Mesendoderm (in vitro differentiated cells): Measurements from ENCODE around the gene ZNF618.

Source experiments
- DNase-seq: peaks from one replicate; pipeline ENCODE4 v3.0.0; 2013
- H2AK5ac ChIP-seq: 2 replicates; pipeline ENCODE4 v1.6.1; 2013; ENCODE audit warnings: low read length, inconsistent platforms
- H2BK120ac ChIP-seq: 2 replicates; pipeline ENCODE4 v1.6.1; 2013; ENCODE audit warnings: low read depth, mild to moderate bottlenecking, low read length, moderate library complexity, mixed read lengths
- H2BK15ac ChIP-seq: replicated peaks from 2 replicates; pipeline ENCODE4 v1.6.1; 2013; ENCODE audit warnings: low read depth, mild to moderate bottlenecking, moderate library complexity
- H2BK5ac ChIP-seq: 2 replicates; pipeline ENCODE4 v1.6.1; 2013; ENCODE audit warnings: low read length, inconsistent platforms
- H3K18ac ChIP-seq: 2 replicates; pipeline ENCODE4 v1.6.1; 2013; ENCODE audit warnings: mild to moderate bottlenecking, low read length, mixed read lengths
- H3K23ac ChIP-seq: one replicate; pipeline ENCODE4 v1.6.1; 2013; ENCODE audit warnings: low read length
- H3K27ac ChIP-seq: 2 replicates; pipeline ENCODE4 v1.5.1; 2013; ENCODE audit warnings: low read depth, mild to moderate bottlenecking, inconsistent platforms, low read length, moderate library complexity
- H3K27me3 ChIP-seq: 2 replicates; pipeline ENCODE4 v1.6.1; 2013; ENCODE audit warnings: low read length, control low read depth, mild to moderate bottlenecking, inconsistent platforms; ENCODE audit not compliant: insufficient read depth, poor library complexity
- H3K36me3 ChIP-seq: 2 replicates; pipeline ENCODE4 v1.6.1; 2013; ENCODE audit warnings: low read length, inconsistent platforms; ENCODE audit not compliant: control insufficient read depth, insufficient read depth
- H3K4ac ChIP-seq: one replicate; pipeline ENCODE4 v1.6.1; 2013; ENCODE audit warnings: low read depth, mild to moderate bottlenecking, low read length, moderate library complexity
- H3K4me1 ChIP-seq: 2 replicates; pipeline ENCODE4 v1.6.1; 2013; ENCODE audit warnings: low read depth, low read length, inconsistent platforms; ENCODE audit not compliant: control insufficient read depth
- H3K4me2 ChIP-seq: 2 replicates; pipeline ENCODE4 v1.6.1; 2013; ENCODE audit warnings: low read length
- H3K4me3 ChIP-seq: 2 replicates; pipeline ENCODE4 v1.5.1; 2013; ENCODE audit warnings: mild to moderate bottlenecking, low read length
- H3K56ac ChIP-seq: one replicate; pipeline ENCODE4 v1.6.1; 2013; ENCODE audit warnings: low read length
- H3K79me1 ChIP-seq: 2 replicates; pipeline ENCODE4 v1.6.1; 2013; ENCODE audit warnings: low read length, inconsistent platforms
- H3K79me2 ChIP-seq: 2 replicates; pipeline ENCODE4 v1.6.1; 2013; ENCODE audit warnings: mild to moderate bottlenecking, low read length; ENCODE audit not compliant: control insufficient read depth, insufficient read depth
- H3K9ac ChIP-seq: 2 replicates; pipeline ENCODE4 v1.6.1; 2013; ENCODE audit warnings: low read length, inconsistent platforms
- H4K5ac ChIP-seq: one replicate; pipeline ENCODE4 v1.6.1; 2013; ENCODE audit warnings: low read length
- H4K8ac ChIP-seq: one replicate; pipeline ENCODE4 v1.6.1; 2013; ENCODE audit warnings: low read depth, mild to moderate bottlenecking, control low read depth, low read length, moderate library complexity
- WGBS: extraction: QIAGEN DNeasy Blood & Tissue Kit; methylation state at CpG from one replicate; pipeline ENCODE4 v1.1.7; 2013; ENCODE audit warnings: low lambda C conversion rate, missing lambda C conversion rate; ENCODE audit not compliant: insufficient coverage; ENCODE audit errors: extremely low coverage; 5-methylcytosine and 5-hydroxymethylcytosine counted together

The ZNF618 gene

GRCh38 chr9:113912816-113913215, 36.7 kb downstream of the ZNF618 start:
- Histone ChIP-seq H3K4ac (no peak overlapping the region), H3K4me3 (no peak overlapping the region), H2BK120ac (no peak overlapping the region), H3K4me2 (no peak overlapping the region), H3K56ac (no peak overlapping the region), H4K8ac (no peak overlapping the region), H3K9ac (no peak overlapping the region), H3K23ac (peak overlapping the region; percentile 66), H3K18ac (no peak overlapping the region), H4K5ac (no peak overlapping the region), H2BK15ac (no peak overlapping the region), H3K79me2 (peaks cover 5% of the 10 kb centered on the region), H2AK5ac (no peak overlapping the region), H3K27ac (no peak overlapping the region), H3K4me1 (no peaks in the 10 kb centered on the region), H3K27me3 (no peaks in the 10 kb centered on the region), H3K79me1 (peaks cover 28% of the 10 kb centered on the region), H3K36me3 (no peaks in the 10 kb centered on the region), H2BK5ac (no peak overlapping the region)
- no peak for DNase-seq
- WGBS = no CpG with 5 or more reads among the region's 8 CpGs

- Histone ChIP-seq H3K56ac (no peak overlapping the region), H3K18ac (no peak overlapping the region), H3K27ac (no peak overlapping the region), H2BK15ac (no peak overlapping the region), H2AK5ac (no peak overlapping the region), H3K4me1 (no peaks in the 10 kb centered on the region), H3K23ac (no peak overlapping the region), H3K79me1 (peaks cover 32% of the 10 kb centered on the region), H3K27me3 (no peaks in the 10 kb centered on the region), H2BK5ac (no peak overlapping the region), H3K79me2 (peaks cover 5% of the 10 kb centered on the region), H3K36me3 (no peaks in the 10 kb centered on the region), H4K5ac (no peak overlapping the region), H3K4me2 (no peak overlapping the region), H2BK120ac (no peak overlapping the region), H3K9ac (no peak overlapping the region), H3K4me3 (no peak overlapping the region), H4K8ac (no peak overlapping the region), H3K4ac (no peak overlapping the region)
- no peak for DNase-seq
- no CpG with 5 or more reads among the region's 5 CpGs for WGBS
Measured at GRCh38 chr9:113913426-113914195, 37.5 kb downstream of the ZNF618 start.

DNA sequence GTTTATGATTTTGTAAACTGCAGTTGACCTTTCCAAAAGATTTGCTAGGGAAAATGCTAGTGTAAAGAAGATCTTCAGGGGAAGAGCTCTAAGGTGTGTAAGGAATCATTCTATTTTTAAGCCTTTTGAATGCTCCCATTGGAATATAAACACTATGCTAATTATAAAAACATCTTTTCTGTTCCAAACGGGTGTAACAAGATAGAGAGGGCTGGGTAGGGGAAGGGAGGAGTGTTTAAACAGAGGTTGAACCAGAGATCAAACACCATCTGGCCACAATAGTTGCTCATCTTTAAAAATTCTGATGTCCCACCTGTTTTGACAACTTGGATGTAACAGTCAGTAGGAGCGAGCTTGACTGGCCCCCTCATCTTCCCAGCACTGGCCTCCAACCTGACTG, 38.4 kb downstream of the ZNF618 start:
- H3K56ac ChIP-seq = no peak overlapping the region

GRCh38 chr9:113915817-113916434, 39.8 kb downstream of the ZNF618 start:
- Histone ChIP-seq H3K79me2 (peaks cover 5% of the 10 kb centered on the region), H3K27ac (no peak overlapping the region)
- no CpG with 5 or more reads among the region's 9 CpGs for WGBS

More for the DNA sequence above, 38.4 kb downstream of the ZNF618 start:
- no peak overlapping the region for H2AK5ac ChIP-seq
- H2BK120ac ChIP-seq = no peak overlapping the region
- no peaks in the 10 kb centered on the region for H3K4me1 ChIP-seq
- no peak overlapping the region for H2BK5ac ChIP-seq
- no peak for DNase-seq
- no peak overlapping the region for H3K4ac ChIP-seq
- H3K4me2 ChIP-seq = no peak overlapping the region
- H3K36me3 ChIP-seq = no peaks in the 10 kb centered on the region
- H4K5ac ChIP-seq = no peak overlapping the region
- no CpG with 5 or more reads among the region's 2 CpGs for WGBS
- H3K79me1 ChIP-seq = peaks cover 32% of the 10 kb centered on the region
- H3K18ac ChIP-seq = no peak overlapping the region
- H3K23ac ChIP-seq = no peak overlapping the region
- peaks cover 1% of the 10 kb centered on the region for H3K79me2 ChIP-seq
- H3K27me3 ChIP-seq = no peaks in the 10 kb centered on the region
- H3K9ac ChIP-seq = no peak overlapping the region
- no peak overlapping the region for H2BK15ac ChIP-seq
- H3K27ac ChIP-seq = no peak overlapping the region
- H4K8ac ChIP-seq = no peak overlapping the region
- H3K4me3 ChIP-seq = no peak overlapping the region

DNA sequence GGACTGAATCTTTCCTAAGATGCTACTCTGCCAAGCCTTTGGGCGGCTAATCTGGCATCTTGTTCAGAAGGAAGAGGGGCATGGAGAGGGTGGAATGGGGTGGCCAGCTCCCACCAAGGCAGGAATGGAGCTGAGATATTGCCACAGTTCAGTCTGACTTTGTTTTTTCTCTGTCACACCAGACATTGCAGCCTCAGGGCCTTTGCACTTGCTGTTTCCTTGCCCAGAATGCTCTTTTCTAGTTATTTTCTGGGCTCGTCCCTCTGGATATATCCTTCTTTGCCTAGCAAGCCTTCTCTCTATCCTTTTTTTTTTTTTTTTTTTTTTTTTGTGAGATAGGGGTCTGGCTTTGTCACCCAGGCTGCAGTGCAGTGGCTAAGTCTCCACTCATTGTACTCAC, 40.8 kb downstream of the ZNF618 start:
- no CpG with 5 or more reads among the region's 2 CpGs for WGBS

More at GRCh38 chr9:113915817-113916434, 39.8 kb downstream of the ZNF618 start:
- DNase-seq = no peak
- H4K8ac ChIP-seq = no peak overlapping the region
- H4K5ac ChIP-seq = no peak overlapping the region
- H3K4me1 ChIP-seq = no peaks in the 10 kb centered on the region
- no peak overlapping the region for H2BK120ac ChIP-seq
- H3K4ac ChIP-seq = no peak overlapping the region
- peaks cover 33% of the 10 kb centered on the region for H3K79me1 ChIP-seq
- H3K9ac ChIP-seq = no peak overlapping the region
- no peak overlapping the region for H3K23ac ChIP-seq
- no peak overlapping the region for H3K4me3 ChIP-seq
- no peak overlapping the region for H3K4me2 ChIP-seq
- H3K18ac ChIP-seq = no peak overlapping the region
- H2AK5ac ChIP-seq = no peak overlapping the region
- H3K27me3 ChIP-seq = no peaks in the 10 kb centered on the region
- no peak overlapping the region for H3K56ac ChIP-seq
- no peak overlapping the region for H2BK15ac ChIP-seq
- no peak overlapping the region for H2BK5ac ChIP-seq
- no peaks in the 10 kb centered on the region for H3K36me3 ChIP-seq

More for the DNA sequence above, 40.8 kb downstream of the ZNF618 start:
- no peak overlapping the region for H3K9ac ChIP-seq
- H3K79me2 ChIP-seq = peaks cover 5% of the 10 kb centered on the region
- DNase-seq = no peak
- H3K23ac ChIP-seq = no peak overlapping the region
- no peak overlapping the region for H3K56ac ChIP-seq
- no peak overlapping the region for H3K4ac ChIP-seq
- H3K27me3 ChIP-seq = no peaks in the 10 kb centered on the region
- H4K5ac ChIP-seq = no peak overlapping the region
- H2BK5ac ChIP-seq = no peak overlapping the region
- H3K4me3 ChIP-seq = no peak overlapping the region
- no peaks in the 10 kb centered on the region for H3K4me1 ChIP-seq
- no peak overlapping the region for H2BK120ac ChIP-seq
- H2BK15ac ChIP-seq = no peak overlapping the region
- H2AK5ac ChIP-seq = no peak overlapping the region
- H4K8ac ChIP-seq = no peak overlapping the region
- no peak overlapping the region for H3K4me2 ChIP-seq
- H3K27ac ChIP-seq = no peak overlapping the region
- no peaks in the 10 kb centered on the region for H3K36me3 ChIP-seq
- peaks cover 37% of the 10 kb centered on the region for H3K79me1 ChIP-seq
- no peak overlapping the region for H3K18ac ChIP-seq
